Mucosa of descending colon (tissue), 3 donors: ENCODE measurements around the gene CFAP157. TPM values are rescaled to one million over a fixed set of nuclear protein-coding genes. Genes with fewer than 3 reads are reported as not detected.

Experiments used
- ATAC-seq: fragments of 200-7000 bp; cut with Tn5 transposase; one replicate; pipeline ENCODE4 v1.9.1; 2020; ENCODE audit warnings: mild to moderate bottlenecking, moderate library complexity
- DNase-seq, 3 donors: peaks; one replicate each; pipeline ENCODE4 v3.0.0-alpha.2; 2020
- H3K36me3 ChIP-seq: fragments of 200-600 bp; one replicate; pipeline ENCODE4 v1.8.0; 2021; ENCODE audit warnings: low read depth, mild to moderate bottlenecking
- H3K4me1 ChIP-seq: fragments of 200-600 bp; one replicate; pipeline ENCODE4 v1.8.0; 2021; ENCODE audit warnings: low read depth, mild to moderate bottlenecking
- H3K4me3 ChIP-seq: fragments of 200-600 bp; one replicate; pipeline ENCODE4 v1.8.0; 2021; ENCODE audit warnings: mild to moderate bottlenecking
- H3K9me3 ChIP-seq: fragments of 200-600 bp; one replicate; pipeline ENCODE4 v1.8.0; 2021; ENCODE audit warnings: mild to moderate bottlenecking
- intact Hi-C, 2 donors: fragments of 100-400 bp; cut with DNase I in 1 of 2; cut with micrococcal nuclease in 1 of 2; formaldehyde crosslinking; loops; one replicate each; pipeline versions ENCODE4 v1.11.0 to v1.11.1; 2022; cut with DNase I, micrococcal nuclease
- total RNA-seq, 3 donors: library from RNA; stranded (reverse); fragmentation: NEBNext Ultra II Directional in 2 of 3; extraction: Animal tissue kit (Norgen Biotek cat#: 25700) in 2 of 3; gene quantifications; one replicate each; pipeline versions ENCODE4 v1.2.1 to v1.2.4, GENCODE V29; 2021 to 2023
- TF ChIP-seq, protein P1 (sequence below): fragments of 200-600 bp; IDR thresholded peaks from one replicate; pipeline ENCODE4 v1.8.0; 2022; ENCODE audit warnings: antibody characterized with exemption, mild to moderate bottlenecking
- donor health status: DM: no; HTN: no; CAD: no; lungs with moderate emphysema.
- donor health status: DM: no; HTN: no; CAD: no.
- donor health status: DM: no; HTN: yes; CAD: no.

CFAP157 gene
- total RNA-seq, 3 donors from 2014 or later: 0.12 to 0.28 TPM; not detected in 1

DNA sequence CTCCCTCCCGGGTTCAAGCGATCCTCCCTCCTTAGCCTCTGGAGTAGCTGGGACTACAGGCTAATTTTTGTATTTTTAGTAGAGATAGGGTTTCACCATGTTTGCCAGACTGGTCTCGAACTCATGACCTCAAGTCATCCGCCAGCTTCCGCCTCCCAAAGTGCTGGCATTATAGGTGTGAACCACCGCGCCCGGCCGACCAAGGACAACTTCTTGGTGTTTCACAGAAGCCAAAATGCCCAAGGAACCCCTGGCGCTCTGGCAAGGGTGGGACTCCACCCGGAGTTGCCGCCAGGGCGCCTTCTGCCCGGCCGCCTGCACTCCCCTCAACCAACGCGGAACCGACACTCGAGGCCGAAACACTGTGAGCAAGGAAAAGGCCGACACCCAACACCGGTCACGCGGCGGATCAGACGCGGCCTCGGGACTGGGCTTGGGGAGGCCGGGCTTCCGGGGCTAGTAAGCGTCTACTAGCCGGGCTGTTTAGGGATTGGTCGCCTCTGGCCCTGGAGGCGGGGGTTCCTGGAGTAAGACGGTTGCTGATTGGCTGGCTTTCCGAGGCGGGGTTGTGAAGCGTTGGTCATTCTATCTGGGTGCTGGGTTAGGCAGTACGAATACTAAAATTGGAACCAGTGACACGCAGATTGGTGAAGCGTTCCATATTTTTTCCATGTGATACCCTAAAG is 7.7 kb upstream of the CFAP157 start:
- intact Hi-C loops: no loop called here

DNA sequence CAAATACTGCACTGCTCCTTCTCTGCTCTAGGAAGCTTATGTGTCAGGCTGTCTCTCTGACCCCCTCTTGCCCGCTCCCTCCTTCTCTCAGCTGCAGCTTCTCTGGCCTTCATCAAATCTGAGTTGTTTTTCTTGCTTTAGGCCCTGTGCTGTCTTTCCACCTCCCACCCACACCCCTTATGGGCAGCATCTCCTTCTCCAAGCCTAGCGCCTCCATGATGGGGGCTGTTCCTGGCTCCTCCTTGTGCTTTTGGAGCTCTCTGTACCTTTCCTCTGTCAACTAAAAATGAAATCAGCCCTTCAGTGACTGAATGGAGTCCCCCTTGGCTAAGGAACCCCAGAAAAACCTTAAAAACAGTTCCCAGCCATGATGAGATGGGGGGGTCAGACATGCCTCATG is 6.6 kb upstream of the CFAP157 start:
- TF ChIP-seq, protein P1, sequence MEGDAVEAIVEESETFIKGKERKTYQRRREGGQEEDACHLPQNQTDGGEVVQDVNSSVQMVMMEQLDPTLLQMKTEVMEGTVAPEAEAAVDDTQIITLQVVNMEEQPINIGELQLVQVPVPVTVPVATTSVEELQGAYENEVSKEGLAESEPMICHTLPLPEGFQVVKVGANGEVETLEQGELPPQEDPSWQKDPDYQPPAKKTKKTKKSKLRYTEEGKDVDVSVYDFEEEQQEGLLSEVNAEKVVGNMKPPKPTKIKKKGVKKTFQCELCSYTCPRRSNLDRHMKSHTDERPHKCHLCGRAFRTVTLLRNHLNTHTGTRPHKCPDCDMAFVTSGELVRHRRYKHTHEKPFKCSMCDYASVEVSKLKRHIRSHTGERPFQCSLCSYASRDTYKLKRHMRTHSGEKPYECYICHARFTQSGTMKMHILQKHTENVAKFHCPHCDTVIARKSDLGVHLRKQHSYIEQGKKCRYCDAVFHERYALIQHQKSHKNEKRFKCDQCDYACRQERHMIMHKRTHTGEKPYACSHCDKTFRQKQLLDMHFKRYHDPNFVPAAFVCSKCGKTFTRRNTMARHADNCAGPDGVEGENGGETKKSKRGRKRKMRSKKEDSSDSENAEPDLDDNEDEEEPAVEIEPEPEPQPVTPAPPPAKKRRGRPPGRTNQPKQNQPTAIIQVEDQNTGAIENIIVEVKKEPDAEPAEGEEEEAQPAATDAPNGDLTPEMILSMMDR: no peak
- Histone ChIP-seq H3K4me3 (no peak overlapping the region), H3K36me3 (no peaks in the 10 kb centered on the region), H3K9me3 (no peaks in the 10 kb centered on the region), H3K4me1 (peaks cover 6% of the 10 kb centered on the region)
- intact Hi-C loops: no loop called here
- ATAC-seq: no peak
- no peak for DNase-seq

More for the DNA sequence above, 7.7 kb upstream of the CFAP157 start:
- Histone ChIP-seq H3K4me3 (no peak overlapping the region), H3K36me3 (no peaks in the 10 kb centered on the region), H3K9me3 (no peaks in the 10 kb centered on the region), H3K4me1 (peaks cover 6% of the 10 kb centered on the region)
- ATAC-seq (peak; percentile 99), DNase-seq (peak; percentile 94 to 97 (median 95))
- TF ChIP-seq, protein P1: no peak

DNA sequence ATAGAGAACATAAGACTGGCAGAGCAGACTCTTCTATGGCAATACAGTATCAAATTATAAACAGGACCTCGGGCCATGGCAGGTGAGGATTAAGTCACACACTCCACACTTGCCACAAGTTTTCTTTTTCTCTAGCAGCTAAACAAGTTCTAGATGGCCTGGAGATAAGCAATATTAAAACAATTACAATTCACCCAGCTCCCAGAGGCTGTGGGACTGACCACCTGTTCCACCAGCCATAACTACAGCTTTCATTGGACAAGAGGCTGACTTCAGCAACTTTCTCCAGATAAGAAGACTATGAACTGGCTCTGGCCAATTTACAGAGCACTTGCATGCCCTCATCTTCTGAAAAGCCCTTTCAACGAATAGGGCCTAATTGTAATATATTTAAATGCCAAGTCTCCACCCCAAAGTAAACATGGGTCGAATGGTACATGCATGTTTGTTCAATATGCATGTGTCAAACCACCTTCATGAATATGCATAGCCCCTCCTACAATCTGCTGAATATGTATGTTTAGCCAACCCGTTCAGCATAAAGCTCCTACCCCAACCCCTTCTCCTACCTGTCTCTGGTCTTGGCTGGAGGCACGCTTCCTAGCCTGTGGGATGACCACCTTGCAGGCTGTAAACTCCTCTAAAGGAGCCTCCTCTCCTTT is 6.1 kb upstream of the CFAP157 start:
- intact Hi-C loops: no loop called here
- Histone ChIP-seq H3K4me1 (peaks cover 6% of the 10 kb centered on the region), H3K9me3 (no peaks in the 10 kb centered on the region), H3K4me3 (no peak overlapping the region), H3K36me3 (no peaks in the 10 kb centered on the region)
- TF ChIP-seq, protein P1: no peak
- DNase-seq (no peak), ATAC-seq (no peak)

DNA sequence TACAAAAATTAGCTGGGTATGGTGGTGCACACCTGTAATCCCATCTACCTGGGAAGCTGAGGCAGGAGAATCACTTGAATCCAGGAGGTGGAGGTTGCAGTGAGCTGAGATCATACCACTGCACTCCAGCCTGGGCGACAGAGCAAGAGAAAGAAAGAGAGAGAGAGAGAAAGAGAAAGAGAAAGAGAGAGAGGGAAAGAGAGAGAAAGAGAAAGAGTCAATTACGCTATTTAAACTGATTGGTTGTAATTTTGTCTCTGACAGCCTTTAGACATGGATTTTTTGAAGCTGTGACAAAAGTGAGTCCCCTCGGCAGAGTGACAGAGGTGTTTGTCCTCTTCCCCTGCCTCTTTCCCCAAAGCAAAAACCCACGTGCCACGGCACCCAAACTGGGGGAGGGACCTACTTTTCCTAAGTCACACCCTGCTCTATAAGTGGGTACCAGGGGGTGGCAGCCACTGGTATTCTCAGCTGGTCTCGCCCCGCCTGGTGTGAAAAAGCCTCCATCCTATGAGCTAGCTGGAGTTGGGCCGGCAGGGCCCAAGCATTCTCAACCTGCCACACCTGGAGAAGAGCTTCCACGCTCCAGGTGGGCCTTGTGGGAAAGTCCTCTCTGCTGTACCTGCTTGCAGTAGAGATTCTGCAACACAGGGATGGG is 3.4 kb upstream of the CFAP157 start:
- DNase-seq: no peak
- Histone ChIP-seq H3K4me1 (peaks cover 6% of the 10 kb centered on the region), H3K9me3 (no peaks in the 10 kb centered on the region), H3K36me3 (no peaks in the 10 kb centered on the region), H3K4me3 (no peak overlapping the region)
- intact Hi-C loops: no loop called here
- no peak for ATAC-seq
- TF ChIP-seq, protein P1: no peak

DNA sequence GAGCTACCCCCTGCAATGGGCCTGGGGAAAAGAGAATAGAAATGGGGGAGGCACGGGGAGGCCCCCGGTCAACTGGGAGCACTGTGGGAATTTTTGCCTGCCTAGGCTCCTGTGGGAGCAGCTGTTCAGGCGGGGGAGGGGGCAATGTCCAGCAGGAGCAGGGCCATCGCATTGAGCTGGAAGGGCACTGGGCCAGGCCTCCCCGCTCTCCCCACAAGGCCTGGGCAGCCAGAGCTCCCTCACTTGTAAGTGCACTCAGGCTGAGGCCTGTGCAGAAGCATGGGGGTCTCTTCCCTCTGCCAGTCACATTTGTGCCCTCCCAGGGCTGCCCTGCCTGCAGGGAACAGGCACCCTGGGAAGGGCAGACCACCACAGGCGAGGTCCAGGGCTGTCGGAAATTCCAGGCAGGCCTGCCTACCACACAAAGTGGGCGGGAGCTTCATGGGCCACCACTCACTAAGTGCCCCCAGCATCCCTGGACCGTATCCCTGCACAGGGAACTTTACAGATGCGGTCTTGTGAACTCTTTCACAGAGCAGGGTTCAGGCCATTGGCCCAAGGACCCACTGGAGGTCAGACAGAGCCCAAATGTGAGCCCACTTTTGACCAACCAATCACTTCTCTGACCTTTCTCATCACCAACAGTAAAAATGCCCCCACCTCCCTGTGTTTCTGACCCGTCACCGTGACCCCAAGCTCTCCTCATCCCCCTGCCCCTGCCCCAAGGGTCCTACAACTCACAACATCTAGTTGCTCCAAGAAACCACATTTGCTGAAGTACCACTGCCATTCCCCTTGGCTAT is 1.0 kb upstream of the CFAP157 start:
- intact Hi-C loops: no loop called here
- DNase-seq (no peak), ATAC-seq (no peak)
- no peaks in the 10 kb centered on the region for H3K36me3 ChIP-seq
- H3K9me3 ChIP-seq: no peaks in the 10 kb centered on the region
- H3K4me3 ChIP-seq: no peak overlapping the region
- no peaks in the 10 kb centered on the region for H3K4me1 ChIP-seq
- TF ChIP-seq, protein P1: no peak
